HS-5 (cell line): ENCODE measurements around the gene CDON.

Experiments
- DNase-seq: peaks from one replicate; pipeline ENCODE4 v3.0.0-alpha.2; 2012; ENCODE audit warnings: low read depth

Gene CDON

DNA sequence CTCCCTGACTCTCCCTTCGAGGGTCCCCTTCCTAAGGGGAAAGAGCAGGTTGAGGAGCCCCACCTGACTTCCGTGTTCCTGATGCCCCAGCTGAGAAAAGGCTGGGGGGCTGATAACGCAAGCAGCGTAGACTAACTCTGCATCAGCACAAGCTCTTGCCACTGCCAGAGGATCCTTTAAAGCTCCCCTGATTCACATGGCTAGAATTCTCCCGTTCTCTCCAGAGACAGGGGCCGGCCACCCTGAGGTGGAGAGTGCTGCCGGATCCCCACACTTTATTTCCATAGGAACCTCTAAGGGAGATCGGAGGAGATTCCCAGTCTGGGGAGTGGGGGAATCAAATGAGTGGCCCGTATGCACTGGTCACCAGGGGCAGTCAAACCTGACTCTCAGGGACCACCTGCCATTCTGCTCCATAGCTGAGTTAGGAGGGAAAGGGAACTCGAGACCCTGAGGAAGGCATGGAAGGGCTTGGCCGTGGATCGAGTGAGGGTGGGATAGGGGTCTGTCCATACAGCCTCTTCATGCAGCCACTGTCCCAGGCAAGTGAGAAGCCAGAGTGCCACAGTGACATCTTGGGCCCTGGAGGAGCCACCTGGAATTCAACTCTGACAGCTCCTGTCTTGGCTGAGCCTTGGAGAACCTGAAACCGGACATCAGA lies 118.2 kb downstream of the CDON start:
- DNase-seq: no peak

DNA sequence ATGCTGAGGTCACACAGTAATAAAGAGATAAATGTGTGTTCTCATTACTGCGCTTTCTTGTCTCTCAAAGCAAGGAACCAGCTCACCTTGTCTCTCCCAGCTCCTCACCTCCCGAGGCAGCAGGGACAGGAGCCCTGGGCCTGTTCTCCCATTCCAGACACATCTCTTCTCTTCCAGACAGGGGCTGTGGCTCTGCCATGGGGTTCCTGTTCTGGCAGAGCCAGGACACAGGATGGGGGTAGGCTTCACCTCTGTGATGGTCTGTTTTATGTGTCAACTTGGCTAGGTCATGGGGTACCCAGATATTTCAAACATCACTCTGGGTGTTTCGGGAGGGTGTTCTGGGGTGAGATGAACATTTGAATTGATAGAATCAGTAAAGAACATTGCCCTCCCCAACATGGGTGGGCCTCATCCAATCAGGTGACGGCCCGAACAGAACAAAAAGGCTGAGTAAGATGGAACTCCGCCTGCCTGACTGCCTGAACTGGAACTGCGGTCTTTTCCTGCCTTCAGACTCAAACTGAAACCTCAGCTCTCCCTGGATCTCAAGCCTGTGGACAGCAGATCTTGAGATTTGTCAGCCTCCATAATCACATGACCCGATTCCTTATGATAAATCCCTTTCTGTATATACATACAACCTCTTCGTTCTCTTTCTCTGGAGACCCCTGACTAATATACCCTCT lies 118.9 kb downstream of the CDON start:
- DNase-seq: no peak

DNA sequence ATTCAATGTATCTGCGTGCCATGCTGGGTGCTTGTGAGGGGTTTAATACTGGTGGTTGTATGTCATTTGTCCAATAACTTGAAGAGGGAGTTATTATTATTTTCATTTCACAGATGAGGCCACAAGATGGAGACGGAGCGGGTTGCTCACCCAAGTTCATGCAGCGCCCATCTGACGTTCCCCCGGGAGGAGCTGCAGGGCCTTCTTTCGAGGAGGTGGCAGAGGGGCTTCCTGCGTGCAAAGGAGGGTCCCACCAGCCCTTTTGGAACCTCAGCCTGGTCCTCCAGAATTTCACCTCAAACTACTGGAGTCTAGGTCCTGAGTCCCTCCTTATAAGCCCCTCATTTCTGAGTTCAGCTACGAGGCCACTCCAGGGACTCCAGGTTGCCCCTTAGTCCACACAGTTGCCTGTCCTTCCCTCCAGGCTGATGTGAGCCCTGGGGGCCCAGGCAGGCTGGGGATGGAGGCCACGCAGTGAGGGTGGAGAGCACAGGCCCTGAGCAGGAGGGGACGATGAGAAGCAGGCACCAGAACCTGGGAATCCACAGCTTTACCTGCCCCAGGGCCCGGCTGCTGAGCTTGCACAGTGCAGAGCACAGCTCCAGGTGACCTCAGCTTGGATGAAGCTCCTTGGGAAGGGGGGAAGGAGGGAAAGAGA lies 119.8 kb downstream of the CDON start:
- DNase-seq: no peak

DNA sequence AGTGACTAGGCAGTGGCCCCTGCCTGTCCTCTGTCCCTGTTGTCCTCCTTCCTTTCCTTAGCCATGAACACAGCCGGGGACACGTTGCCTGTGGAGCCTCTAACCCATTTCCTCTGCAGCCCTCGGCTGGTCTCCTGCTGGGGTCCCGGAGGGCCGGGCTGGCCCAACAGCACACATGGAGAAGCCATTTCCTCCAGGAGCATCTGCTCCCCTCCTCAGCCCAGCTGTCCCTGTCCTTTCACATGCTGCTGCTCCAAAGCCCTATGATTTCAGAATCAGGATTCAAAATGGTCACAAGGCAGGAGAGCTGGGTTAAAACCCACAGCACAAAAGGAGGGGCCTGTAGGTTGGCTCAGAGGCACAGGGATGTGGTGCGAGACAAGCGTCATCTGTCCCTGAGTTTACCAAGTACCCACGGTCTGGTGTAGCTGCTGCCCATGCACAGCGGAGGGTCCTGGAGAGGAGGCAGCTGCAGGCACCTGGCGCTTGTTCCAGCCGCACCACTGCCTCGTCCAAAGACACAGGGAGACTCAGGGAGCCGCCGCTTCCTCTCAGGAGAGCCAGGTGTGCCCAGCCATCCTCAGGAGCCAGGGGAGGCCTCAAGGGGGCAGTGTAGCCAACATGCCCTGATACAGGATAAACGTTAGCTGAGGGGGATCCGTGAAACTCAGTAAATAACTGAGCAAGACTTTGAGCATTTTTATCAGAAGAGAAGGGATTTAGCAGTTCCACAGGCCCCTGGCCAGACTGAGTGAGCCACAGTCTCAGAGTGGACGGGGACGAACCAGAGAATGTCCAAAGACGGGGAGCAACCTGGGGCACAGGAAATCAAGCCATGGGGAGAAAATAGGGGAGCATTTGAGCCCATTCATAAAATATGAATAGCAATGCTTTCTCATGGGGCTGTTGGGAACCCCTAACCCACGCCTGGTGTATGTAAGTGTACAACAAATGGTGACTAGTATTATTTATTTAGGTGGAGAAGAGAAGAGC lies 120.8 kb downstream of the CDON start:
- no peak for DNase-seq

DNA sequence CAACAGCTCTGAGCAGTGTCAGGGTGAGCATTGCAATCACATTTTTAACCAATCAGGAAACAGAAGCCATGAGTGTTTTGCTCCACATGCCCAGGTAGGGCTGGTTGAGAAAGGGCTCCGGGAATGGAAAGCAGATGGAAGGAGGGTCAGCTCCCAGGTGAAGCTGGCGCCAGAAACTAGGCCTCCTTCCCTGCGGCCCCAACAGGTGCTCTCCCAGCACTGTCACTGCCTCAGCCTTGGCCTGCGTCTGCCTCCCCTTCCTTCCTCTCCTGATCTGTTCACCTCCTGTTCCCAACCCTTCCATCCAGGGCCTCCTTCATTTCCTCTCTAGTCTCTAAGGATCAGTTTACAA lies 121.4 kb downstream of the CDON start:
- DNase-seq: no peak

DNA sequence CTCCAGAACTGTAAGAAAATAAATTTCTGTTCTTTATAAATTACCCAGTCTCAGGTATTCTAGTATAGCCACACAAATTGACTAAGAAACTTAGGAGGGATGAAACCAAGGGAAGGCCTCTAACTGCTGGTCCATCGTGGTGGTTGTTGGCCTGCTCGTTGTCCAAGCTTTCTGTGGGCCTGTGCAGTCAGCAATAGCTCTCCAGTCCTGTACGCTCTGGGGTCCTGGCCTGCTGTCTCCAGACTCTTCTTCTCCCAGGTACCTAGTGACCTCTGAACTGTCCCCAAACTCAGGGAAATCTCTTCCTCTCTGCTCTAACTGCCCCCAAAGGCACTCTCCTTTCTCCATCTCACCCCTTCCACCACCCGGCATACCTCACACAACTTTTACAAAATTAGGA lies 122.5 kb downstream of the CDON start:
- DNase-seq: no peak

DNA sequence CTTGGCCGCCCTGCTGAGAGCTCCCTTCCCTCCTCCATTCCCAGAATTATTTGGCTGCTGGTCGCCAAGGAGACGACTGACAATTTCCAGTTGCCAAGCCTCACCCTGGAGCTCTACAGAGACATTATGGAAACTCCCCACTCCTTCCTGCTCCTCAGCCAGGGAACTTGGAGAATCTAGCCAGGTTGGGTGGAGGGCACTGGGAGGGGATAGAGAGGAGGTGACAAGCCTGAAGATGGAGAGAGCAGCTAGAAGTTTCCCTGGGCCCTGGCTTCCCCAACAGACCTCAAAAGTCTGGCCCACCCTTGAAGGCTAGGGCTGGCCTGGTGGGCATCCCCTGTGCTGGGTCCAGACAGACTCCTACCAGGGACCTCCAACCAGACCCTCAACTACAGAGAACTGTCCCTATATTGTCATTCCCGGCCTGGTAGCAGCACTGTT lies 123.6 kb downstream of the CDON start:
- DNase-seq: no peak

DNA sequence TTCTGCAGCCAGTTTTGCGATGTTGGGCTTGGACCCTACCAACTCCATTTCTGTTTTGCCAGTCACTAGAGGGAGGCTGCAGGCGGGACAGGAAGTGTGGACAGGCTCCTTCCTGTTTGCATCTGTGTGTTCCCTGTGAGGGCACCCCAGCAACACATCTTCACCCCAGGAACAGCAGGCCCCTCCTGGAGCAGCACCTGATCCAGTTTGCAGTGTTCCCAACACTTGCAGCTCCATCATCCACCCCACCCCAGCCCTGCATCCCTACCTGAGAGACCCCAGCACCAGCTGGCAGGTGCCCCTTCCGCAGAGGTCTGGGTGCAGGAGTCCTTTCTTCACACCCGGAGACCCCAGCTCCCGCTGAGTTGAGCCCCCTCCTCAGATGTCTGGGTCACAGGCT lies 124.2 kb downstream of the CDON start:
- DNase-seq: no peak

DNA sequence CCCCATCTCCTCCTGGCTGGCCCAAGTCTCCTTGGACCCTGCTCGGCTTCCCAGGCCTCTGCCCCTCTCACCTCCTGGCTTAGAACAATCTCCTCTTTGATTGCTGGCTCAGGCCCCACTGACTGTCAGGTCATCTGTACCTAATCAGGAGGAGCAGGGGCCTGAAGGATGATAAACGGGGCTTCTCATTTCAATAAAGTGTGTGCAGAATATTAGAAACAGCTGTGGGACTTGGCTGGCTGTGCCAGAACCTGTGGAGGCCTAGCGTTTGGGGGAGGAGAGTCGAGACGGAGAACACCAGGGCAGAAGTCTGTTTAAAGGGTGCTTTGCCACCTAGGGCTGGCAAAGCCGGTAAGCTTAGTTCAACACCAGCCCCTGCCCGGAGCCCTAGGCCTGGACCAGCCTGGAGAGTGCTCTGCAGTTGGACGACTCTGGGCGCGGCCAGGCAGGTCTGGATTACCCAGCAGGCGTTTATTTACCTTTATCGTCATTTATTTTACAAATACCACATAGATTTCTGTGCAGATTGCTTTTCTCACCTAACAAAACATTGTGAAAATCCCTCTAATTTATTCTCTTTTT lies 127.0 kb downstream of the CDON start:
- no peak for DNase-seq

DNA sequence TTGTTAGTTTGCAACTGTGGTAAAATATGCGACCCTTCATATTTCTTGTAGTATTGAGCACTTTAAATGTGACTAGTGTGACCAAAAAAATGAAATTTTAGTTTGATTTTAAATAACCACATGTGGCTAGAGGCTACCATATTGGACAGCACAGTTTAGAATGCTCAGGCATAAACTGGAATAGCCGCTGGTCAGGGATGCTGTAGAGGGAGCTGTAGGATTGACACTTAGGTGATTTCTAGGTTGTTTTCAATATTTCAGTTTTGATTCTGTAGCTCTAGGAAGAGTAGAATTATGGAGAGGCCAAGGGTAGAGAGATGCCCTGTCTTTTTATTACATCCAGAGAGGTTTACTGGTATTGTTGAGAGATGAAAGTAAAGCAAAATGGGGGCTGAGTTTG lies 127.6 kb downstream of the CDON start:
- DNase-seq: no peak

DNA sequence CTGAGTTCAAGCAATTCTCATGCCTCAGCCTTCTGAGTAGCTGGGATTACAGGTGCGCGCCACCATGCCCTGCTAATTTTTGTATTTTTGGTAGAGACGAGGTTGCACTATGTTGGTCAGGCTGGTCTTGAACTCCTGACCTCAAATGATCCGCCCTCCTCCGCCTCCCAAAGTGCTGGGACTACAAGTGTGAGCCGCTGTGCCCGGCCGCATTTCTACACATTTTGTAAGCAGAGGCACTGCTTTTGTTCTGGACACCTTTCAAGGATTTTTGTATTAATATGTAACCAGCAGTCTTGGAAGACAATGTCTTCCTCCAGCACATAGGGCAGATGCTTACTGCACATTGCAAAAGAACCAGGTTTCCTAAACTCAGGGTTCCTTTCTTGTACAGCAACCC lies 128.2 kb downstream of the CDON start:
- no peak for DNase-seq

DNA sequence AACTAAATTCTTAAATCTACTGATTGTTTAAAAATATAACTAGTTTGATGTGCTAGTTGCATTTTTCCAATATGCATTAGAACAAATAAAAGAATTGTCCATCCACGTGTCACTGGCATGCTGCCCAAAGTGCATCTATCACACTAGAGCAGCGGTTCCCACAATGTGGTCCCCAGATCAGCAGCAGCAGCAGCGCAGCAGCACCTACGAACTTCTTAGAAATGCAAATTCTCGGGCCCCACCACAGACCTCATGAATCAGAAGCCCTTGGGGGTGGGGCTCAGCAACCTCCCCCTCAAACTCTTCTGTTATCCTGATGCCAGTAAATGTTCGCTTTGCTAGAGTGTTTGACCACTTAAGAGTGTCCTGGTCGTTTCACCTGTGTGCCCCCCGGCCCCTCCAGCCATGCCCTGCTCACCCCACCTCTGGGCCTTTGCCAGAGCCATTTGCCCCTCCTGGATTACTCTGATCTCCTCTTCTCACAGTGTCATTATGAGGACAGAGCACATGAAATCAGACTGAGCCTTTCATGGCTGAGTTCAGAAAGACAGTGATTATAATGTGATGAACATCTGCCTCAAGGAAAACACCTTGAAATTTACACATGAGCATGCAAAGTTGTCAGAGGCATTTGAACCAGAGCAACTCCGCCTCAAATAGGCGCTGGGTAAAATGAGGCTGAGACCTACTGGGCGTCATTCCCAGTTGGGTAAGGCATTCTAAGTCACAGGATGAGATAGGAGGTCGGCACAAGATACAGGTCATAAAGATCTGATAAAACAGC lies 129.4 kb downstream of the CDON start:
- no peak for DNase-seq

DNA sequence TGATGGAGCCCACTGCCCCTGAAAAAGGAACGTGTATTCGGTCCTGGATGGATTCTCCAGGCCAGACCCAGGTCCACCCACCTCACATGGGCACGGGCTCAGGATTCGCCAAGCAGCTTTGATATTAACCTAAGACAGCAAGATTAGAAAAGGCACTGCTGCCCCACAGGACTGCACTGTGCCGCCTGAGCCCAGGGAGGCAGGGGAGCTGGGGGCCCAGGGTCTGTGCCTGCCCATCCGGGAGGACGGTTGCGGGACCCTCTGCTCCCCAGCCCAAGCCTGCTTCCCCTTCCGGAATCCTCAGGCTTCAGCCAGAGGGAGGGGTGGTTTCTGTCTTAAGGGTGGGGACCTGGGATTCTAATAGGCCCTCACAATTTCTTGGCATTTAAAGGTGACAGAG lies 130.4 kb downstream of the CDON start:
- no peak for DNase-seq

DNA sequence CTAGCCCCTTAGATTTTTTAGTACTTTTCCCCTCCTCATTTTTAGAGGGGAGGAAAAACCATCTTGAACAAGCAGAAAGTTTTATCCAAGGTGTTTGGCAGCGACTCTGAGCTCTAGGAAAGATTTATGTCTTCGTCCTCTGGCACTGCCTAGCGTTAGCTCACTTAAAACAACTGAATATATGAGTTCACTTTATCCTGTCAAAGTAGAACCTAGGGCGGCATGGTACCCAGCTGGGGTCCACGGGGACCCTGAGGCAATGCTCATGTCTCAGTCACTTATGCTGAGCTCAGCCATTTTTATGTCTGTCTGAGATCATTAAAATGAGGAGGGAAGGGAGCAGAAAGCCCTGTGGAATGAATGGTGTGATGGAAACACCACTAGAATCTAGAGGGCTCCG lies 131.0 kb downstream of the CDON start:
- DNase-seq: no peak

DNA sequence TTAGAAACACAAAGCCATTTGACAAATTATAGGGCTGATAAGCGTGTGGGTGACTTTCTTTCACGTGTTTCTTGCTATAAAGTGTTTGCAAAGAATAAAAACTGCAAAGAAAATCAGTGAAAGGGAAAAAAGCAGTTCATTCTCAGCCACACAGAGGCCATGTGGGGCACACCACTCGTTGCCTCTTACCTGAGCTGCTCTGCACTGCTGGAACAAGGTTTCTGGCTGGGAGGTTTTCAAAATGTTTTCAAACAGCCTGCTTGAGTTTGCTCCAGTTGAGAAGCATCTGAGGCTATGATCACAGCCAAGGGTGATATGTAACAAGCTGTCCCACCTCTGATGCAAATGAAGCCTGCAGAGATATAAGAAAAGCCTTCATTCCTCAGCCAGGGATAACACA lies 131.6 kb downstream of the CDON start:
- DNase-seq: no peak

DNA sequence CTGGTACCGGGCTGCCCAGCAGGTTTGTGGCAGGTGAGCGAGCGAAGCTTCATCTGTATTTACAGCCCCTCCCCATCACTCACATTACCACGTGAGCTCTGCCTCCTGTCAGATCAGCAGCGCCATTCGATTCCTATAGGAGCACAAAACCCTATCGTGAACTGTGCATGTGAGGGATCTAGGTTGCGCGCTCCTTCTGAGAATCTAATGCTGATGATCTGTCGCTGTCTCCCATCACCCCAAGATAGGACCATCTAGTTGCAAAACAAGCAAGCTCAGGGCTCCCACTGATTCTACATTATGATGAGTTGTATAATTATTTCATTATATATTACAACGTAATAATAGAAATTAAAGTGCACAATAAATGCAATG lies 132.6 kb downstream of the CDON start:
- DNase-seq: no peak

DNA sequence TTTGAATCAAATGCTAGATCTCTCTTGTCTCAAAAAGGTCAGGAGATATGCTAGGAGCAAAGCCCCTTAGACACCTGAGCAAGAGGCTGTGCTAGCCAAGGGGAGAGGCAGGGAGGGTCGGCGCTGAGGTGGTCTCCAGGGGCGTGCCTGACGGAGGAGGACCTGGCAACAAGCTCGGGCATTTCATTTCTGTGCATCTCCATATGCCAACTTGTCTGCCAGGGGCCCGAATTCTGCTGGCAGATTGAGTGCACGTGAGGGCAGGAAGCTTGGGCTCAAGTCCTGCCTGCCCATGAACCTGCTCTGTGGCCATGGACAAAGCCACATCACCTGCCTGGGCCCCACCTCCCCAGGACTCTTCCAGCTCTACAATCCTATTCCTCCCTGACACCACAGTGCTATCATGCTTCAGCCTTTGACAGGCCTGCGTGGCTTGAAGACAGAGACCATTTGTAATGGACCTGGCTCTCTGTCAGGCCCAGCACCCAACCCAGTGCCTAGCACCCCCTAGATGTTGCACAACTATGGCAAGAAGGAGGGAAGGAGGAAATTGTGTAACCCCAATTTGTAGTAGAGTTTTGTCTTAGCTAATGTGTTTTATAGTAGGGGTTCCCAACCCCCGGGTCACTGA lies 133.1 kb downstream of the CDON start:
- no peak for DNase-seq

DNA sequence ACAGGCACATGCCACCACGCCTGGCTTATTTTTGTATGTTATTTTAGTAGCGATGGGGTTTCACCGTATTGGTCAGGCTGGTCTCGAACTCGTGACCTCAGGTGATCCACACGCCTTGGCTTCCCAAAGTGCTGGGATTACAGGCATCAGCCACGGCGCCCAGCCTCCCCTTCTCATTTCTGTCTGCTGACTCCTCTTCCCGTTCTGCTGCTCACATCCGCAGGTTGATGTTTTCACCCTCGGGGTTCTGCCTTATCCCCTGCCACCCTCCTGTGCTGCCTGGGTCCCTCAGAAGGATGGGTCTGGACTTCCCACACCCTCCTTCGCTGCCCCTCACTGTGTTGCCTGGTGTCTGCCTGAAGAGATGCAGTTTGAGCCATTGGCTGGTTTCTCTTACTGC lies 136.0 kb downstream of the CDON start:
- no peak for DNase-seq

DNA sequence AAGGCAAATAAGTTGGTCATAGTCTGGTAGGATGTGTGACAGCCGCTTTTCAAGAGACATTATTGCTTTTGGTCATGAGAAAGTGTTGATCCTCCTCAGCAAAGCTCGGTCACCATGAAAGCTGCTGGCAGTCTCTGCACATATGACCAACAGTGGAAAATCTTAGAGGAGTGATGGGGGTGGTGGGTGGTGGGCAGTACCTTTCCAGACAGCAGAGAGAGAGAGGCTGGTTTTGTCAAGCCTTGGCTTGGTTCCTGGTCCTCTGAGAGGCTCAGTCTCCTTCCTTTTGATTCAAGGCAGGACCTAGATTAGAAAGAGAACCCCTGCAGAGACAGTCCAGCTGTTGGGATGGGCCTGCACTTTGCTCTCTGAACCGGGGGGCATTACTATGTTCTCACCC lies 136.9 kb downstream of the CDON start:
- DNase-seq: no peak

DNA sequence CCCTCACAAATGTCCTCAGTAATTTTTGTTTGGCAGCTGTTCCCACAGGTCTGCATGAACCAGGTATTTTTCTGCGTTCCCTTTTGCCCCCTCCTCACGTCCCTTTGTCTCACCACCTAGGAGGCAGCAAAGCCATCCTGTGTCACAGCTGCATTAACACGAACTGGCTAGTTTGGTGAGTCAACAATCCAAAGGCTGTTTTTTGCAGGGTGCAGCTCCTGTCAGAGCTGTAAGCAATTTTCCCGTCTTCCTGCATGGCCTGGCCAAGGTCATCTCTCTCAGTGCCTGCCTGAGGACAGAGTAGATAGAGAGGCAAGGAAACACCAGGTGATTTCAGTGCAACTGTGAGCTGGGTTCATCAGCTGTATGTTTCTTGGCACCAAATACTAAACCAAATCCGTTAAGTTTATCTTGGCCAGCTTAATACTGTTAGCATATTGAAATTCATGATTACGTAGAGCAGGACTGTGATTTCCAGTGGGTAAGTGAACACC lies 137.4 kb downstream of the CDON start:
- DNase-seq: no peak
